SH-SY5Y (cell line): ENCODE results near the gene IL13.

ENCODE experiments used
- GATA2 ChIP-seq: IDR thresholded peaks from 2 replicates; pipeline ENCODE4 v1.6.1; 2011; ENCODE audit warnings: mild to moderate bottlenecking, low read depth, low read length
- GATA3 ChIP-seq: IDR thresholded peaks from 2 replicates; pipeline ENCODE4 v1.6.1; 2011; ENCODE audit warnings: low read depth, mild to moderate bottlenecking, low read length, moderate library complexity

DNA sequence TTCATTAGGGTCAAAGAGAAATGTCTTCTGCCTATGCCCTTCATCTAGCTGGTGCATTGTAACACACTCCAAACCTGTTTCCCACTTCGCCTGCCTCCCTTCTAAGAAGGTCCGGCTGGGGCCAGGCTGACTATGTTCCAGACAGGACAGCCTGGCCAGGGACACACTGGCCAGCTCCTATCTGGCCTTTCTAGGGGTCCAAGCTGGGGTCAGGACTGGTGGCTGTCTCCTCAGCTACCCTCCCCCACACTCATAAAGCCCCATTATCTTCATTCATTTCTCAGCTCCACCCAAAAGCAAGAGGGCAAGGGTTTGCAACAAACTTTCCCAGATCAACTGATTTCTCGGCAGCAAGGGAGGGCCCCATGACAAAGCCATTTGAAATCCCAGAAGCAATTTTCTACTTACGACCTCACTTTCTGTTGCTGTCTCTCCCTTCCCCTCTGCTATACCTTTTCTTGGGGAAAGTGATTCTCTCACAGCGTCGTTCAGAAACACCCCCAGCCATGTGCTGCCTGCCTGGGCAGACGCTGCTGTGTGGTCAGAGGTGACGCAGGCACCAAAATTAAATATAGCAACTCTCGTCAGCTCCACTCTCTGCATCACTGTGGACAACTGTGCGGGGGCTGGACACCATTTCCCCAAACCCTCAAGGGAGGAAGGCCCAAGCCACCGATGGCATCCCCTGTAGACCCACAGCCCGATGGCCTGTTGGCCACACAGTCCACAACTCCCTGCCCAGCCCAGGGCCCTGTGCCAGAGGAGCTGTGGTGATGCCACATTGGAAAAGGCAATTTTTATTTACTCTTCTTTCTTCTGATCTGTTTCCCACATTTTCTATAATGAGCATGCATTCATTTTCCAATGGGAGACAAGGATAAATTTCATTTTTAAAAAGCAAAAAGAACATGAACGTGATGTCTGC is 6.1 kb downstream of the IL13 start:
- TF ChIP-seq GATA2: no peak
- no peak for TF ChIP-seq GATA3
